HepG2 (cell line): ENCODE measurements around the gene RAP1GAP2. TPM values are rescaled to one million over a fixed set of nuclear protein-coding genes. Genes with fewer than 3 reads are reported as not detected.

Source experiments
- ATAC-seq: fragments of 200-7000 bp; cut with Tn5 transposase; 3 replicates; pipeline ENCODE4 v1.9.1; 2020; ENCODE audit warnings: mild to moderate bottlenecking, moderate library complexity
- BruUV-seq: library from RNA; stranded (reverse); fragments of 400-500 nt; replicated peaks from 2 replicates; lab custom pipeline; 2021; lab: Mats Ljungman, UMichigan
- CTCF ChIA-PET: fragments of 300-600 bp; formaldehyde crosslinking; extraction: SDS; loops from one replicate; lab custom pipeline; 2021; ENCODE audit warnings: low total read pairs, inconsistent platforms, low intra/inter-chr PET ratio; lab: Yijun Ruan, JAX
- POLR2A ChIA-PET: fragments of 350-600 bp; sonication (Branson Sonifier 250); formaldehyde crosslinking; loops from one replicate; lab custom pipeline; 2020; ENCODE audit warnings: antibody characterized with exemption, inconsistent platforms; lab: Yijun Ruan, JAX
- DNase-seq: peaks from one replicate; pipeline ENCODE4 v3.0.0-alpha.2; 2015; ENCODE audit warnings: low spot score
- FAIRE-seq: peaks from 3 replicates; lab custom pipeline; 2011; peaks lifted over from hg19 to GRCh38; lab: Jason Lieb, UNC
- H2AFZ ChIP-seq: one replicate; pipeline ENCODE4 v1.6.1; 2011; ENCODE audit warnings: low read length, inconsistent platforms
- H3K27ac ChIP-seq: fragments of 300-600 bp; 3 replicates; pipeline ENCODE4 v1.8.0; 2011; ENCODE audit warnings: mixed run types, mild to moderate bottlenecking, mixed read lengths, low read length, inconsistent platforms; ENCODE audit not compliant: insufficient read depth; ENCODE audit errors: extremely low read length
- H3K27me3 ChIP-seq, 2 experiments: fragments of 200-600 bp in 1 of 2; 2 replicates in 1 of 2; 3 replicates in 1 of 2; pipeline versions ENCODE4 v1.6.0 to v1.8.0; 2011; ENCODE audit warnings: low read length in 2 of 2, mild to moderate bottlenecking in 2 of 2, moderate library complexity in 2 of 2, inconsistent platforms in 1 of 2; ENCODE audit not compliant: insufficient read depth in 2 of 2, control insufficient read depth in 1 of 2
- H3K36me3 ChIP-seq, 2 experiments: fragments of 200-600 bp in 1 of 2; replicated peaks in 1 of 2; 2 replicates in 1 of 2; 3 replicates in 1 of 2; pipeline versions ENCODE4 v1.5.1 to v1.8.0; 2011; ENCODE audit warnings: low read length in 2 of 2, inconsistent platforms in 1 of 2; ENCODE audit not compliant: insufficient read depth in 2 of 2, control insufficient read depth in 1 of 2
- H3K4me1 ChIP-seq: 2 replicates; pipeline ENCODE4 v1.5.1; 2012; ENCODE audit warnings: low read length, inconsistent platforms; ENCODE audit not compliant: insufficient read depth
- H3K4me2 ChIP-seq: 2 replicates; pipeline ENCODE4 v1.6.0; 2011; ENCODE audit warnings: low read depth, low read length, inconsistent platforms
- H3K4me3 ChIP-seq, 3 experiments: fragments of 200-600 bp in 1 of 3; sonication (generic), shearing (Covaris generic) in 1 of 3; replicated peaks in 1 of 3; 2 replicates each; pipeline ENCODE4 v1.5.1; 2011 to 2016; ENCODE audit warnings: low read length in 3 of 3, inconsistent platforms in 2 of 3, low read depth in 2 of 3, mild to moderate bottlenecking in 2 of 3, control low read depth in 1 of 3, mixed read lengths in 1 of 3; ENCODE audit not compliant: insufficient read depth in 1 of 3
- H3K79me2 ChIP-seq: one replicate; pipeline ENCODE4 v1.6.1; 2011; ENCODE audit warnings: low read length, inconsistent platforms; ENCODE audit not compliant: insufficient read depth
- H3K9ac ChIP-seq: 2 replicates; pipeline ENCODE4 v1.6.0; 2011; ENCODE audit warnings: mild to moderate bottlenecking, low read depth, low read length, inconsistent platforms; ENCODE audit not compliant: insufficient read depth
- H3K9me3 ChIP-seq: 2 replicates; pipeline ENCODE4 v1.5.1; 2012; ENCODE audit warnings: mild to moderate bottlenecking, low read length
- H4K20me1 ChIP-seq: 2 replicates; pipeline ENCODE4 v1.6.0; 2011; ENCODE audit warnings: inconsistent platforms, mild to moderate bottlenecking, low read length, moderate library complexity; ENCODE audit not compliant: insufficient read depth
- CEBPZ ChIP-seq: IDR thresholded peaks from 2 replicates; pipeline ENCODE4 v1.6.1; 2012; ENCODE audit warnings: low read length, improper control_type of control experiment
- FOSL1 ChIP-seq: sonication (generic); formaldehyde crosslinking; IDR thresholded peaks from 2 replicates; pipeline ENCODE4 v1.9.0; 2021; ENCODE audit warnings: missing genetic modification reagents, borderline replicate concordance
- GATAD2A ChIP-seq: IDR thresholded peaks from 2 replicates; pipeline ENCODE4 v1.6.1; 2016
- GLI4 ChIP-seq: sonication (generic); formaldehyde crosslinking; IDR thresholded peaks from 2 replicates; pipeline ENCODE4 v1.5.1; 2020; ENCODE audit warnings: missing genetic modification reagents, mild to moderate bottlenecking, moderate library complexity, borderline replicate concordance
- HDAC6 ChIP-seq: fragments of 200-600 bp; sonication (generic); IDR thresholded peaks from 2 replicates; pipeline ENCODE4 v1.7.0; 2017; ENCODE audit warnings: mild to moderate bottlenecking, antibody characterized with exemption, low read length, low read depth
- MAFG ChIP-seq: sonication (generic); formaldehyde crosslinking; IDR thresholded peaks from 2 replicates; pipeline ENCODE4 v1.5.1; 2020; ENCODE audit warnings: mild to moderate bottlenecking, missing genetic modification reagents
- RFX1 ChIP-seq: fragments of 450-650 bp; IDR thresholded peaks from 2 replicates; pipeline ENCODE4 v1.6.1; 2017
- STAT5B ChIP-seq: sonication (generic); formaldehyde crosslinking; IDR thresholded peaks from 2 replicates; pipeline ENCODE4 v1.4.0; 2020; ENCODE audit warnings: missing genetic modification reagents
- TBX2 ChIP-seq: sonication (generic); formaldehyde crosslinking; IDR thresholded peaks from 2 replicates; pipeline ENCODE4 v1.5.0; 2020; ENCODE audit warnings: missing genetic modification reagents, mild to moderate bottlenecking, borderline replicate concordance
- TIGD3 ChIP-seq: sonication (generic); formaldehyde crosslinking; IDR thresholded peaks from 2 replicates; pipeline ENCODE4 v1.5.1; 2020; ENCODE audit warnings: mild to moderate bottlenecking, missing genetic modification reagents, borderline replicate concordance
- ZFP41 ChIP-seq: sonication (generic); formaldehyde crosslinking; IDR thresholded peaks from 2 replicates; pipeline ENCODE4 v1.4.0; 2020; ENCODE audit warnings: mild to moderate bottlenecking, missing genetic modification reagents, borderline replicate concordance
- ZFP62 ChIP-seq: sonication (generic); formaldehyde crosslinking; IDR thresholded peaks from 2 replicates; pipeline ENCODE4 v1.4.0; 2020; ENCODE audit warnings: missing genetic modification reagents
- ZNF260 ChIP-seq: sonication (generic); formaldehyde crosslinking; IDR thresholded peaks from 2 replicates; pipeline ENCODE4 v1.4.0; 2020; ENCODE audit warnings: missing genetic modification reagents, low read depth, mild to moderate bottlenecking, borderline replicate concordance
- ZNF367 ChIP-seq: sonication (generic); formaldehyde crosslinking; IDR thresholded peaks from 2 replicates; pipeline ENCODE4 v1.4.0; 2020; ENCODE audit warnings: missing genetic modification reagents, borderline replicate concordance
- ZNF512 ChIP-seq: sonication (generic); formaldehyde crosslinking; IDR thresholded peaks from 2 replicates; pipeline ENCODE4 v1.4.0; 2020; ENCODE audit warnings: mild to moderate bottlenecking, missing genetic modification reagents
- ZNF552 ChIP-seq: sonication (generic); formaldehyde crosslinking; IDR thresholded peaks from 2 replicates; pipeline ENCODE4 v1.9.0; 2022; ENCODE audit warnings: missing genetic modification reagents, mild to moderate bottlenecking, borderline replicate concordance
- WGBS: methylation state at CpG from one replicate; pipeline ENCODE4 v1.1.6; 2017; ENCODE audit warnings: low lambda C conversion rate; 5-methylcytosine and 5-hydroxymethylcytosine counted together
- in situ Hi-C: cut with HindIII; loops from 2 replicates; pipeline ENCODE4 v1.10.0; 2017; ENCODE audit warnings: low pct_unique_long_range_greater_than_20kb; ENCODE audit not compliant: extremely low pct_ligation_motif_present
- intact Hi-C: fragments of 100-400 bp; cut with micrococcal nuclease; formaldehyde crosslinking; loops from one replicate; pipeline ENCODE4 v1.10.0; 2022; ENCODE audit not compliant: unreplicated experiment
- polyA plus RNA-seq, 8 experiments: library from polyadenylated mRNA; depleted of rRNA in 3 of 8; stranded (reverse) in 7 of 8; unstranded in 1 of 8; fragments of >200 nt; fragmentation: Illumina TruSeq in 4 of 8; extraction: Trizol in 4 of 8; gene quantifications; 2 replicates each; pipeline versions ENCODE4 v1.2.1 to v1.2.3, GENCODE V29; 2011 to 2016; ENCODE audit warnings: low read depth in 4 of 8, missing spikeins in 1 of 8, mixed read lengths in 1 of 8; ENCODE audit not compliant: insufficient read depth in 1 of 8
- total RNA-seq, 5 experiments: library from RNA; depleted of rRNA; stranded (reverse); fragments of >200 nt; fragmentation: Illumina TruSeq; extraction: Trizol; gene quantifications; 2 replicates each; pipeline ENCODE4 v1.2.3, GENCODE V29; 2016; ENCODE audit warnings: low read depth in 1 of 5

The RAP1GAP2 gene
- total and polyA plus RNA-seq, 2 of the 13 experiments (the other 11 are each of a cell fraction or from before 2014, with no cell fraction given) = 10.9 to 12.0 TPM

GRCh38 chr17:2947588-2947950 lies 151.3 kb downstream of the RAP1GAP2 start (continued):
- TF ChIP-seq ZNF512 (CRISPR knock-in tag) (no peak), ZNF367 (CRISPR knock-in tag) (no peak)

- no peaks in the 10 kb centered on the region for H4K20me1 ChIP-seq
- DNase-seq (no peak), FAIRE-seq (no peak), ATAC-seq (peak; percentile 29; the same call in 2 of the 3 replicates)
- ChIA-PET POLR2A (no interaction called here), CTCF (no interaction called here)
- no peak overlapping the region for H3K4me3 ChIP-seq
- no peak overlapping the region for H3K27ac ChIP-seq
- peaks cover 12% of the 10 kb centered on the region for H3K4me1 ChIP-seq
- intact Hi-C loops (no loop called here), in situ Hi-C loops (no loop called here)
- H2AFZ ChIP-seq = no peak overlapping the region
- no peak overlapping the region for H3K4me2 ChIP-seq
- TF ChIP-seq ZNF260 (no peak), MAFG (CRISPR knock-in tag) (no peak), TBX2 (CRISPR knock-in tag) (no peak), TIGD3 (CRISPR knock-in tag) (no peak), CEBPZ (no peak), HDAC6 (no peak), RFX1 (no peak), ZNF552 (no peak), GATAD2A (CRISPR knock-in tag) (no peak), FOSL1 (no peak), ZFP41 (CRISPR knock-in tag) (no peak), ZFP62 (no peak), STAT5B (CRISPR knock-in tag) (no peak), GLI4 (no peak)
- no peaks in the 10 kb centered on the region for H3K79me2 ChIP-seq
- no TSS peak for BruUV-seq
- no peaks in the 10 kb centered on the region for H3K36me3 ChIP-seq
- no peaks in the 10 kb centered on the region for H3K9me3 ChIP-seq
- no peak overlapping the region for H3K9ac ChIP-seq
- no peaks in the 10 kb centered on the region for H3K27me3 ChIP-seq
- WGBS = 46% methylated on average over 10 of the region's 14 CpGs
These were observed 151.8 kb downstream of the RAP1GAP2 start for GRCh38 chr17:2947996-2948550.
